Kidney (tissue), 14 donors: Measurements from ENCODE around the gene LLGL2. TPM values are rescaled to one million over a fixed set of nuclear protein-coding genes. Genes with fewer than 3 reads are reported as not detected.

Experiments used
- DNase-seq, 5 donors: peaks; one replicate each; pipeline ENCODE4 v3.0.0-alpha.2; 2013 to 2020
- FAIRE-seq: peaks from 2 replicates; lab custom pipeline; 2012; peaks lifted over from hg19 to GRCh38; lab: Jason Lieb, UNC
- H3K27ac ChIP-seq, 2 donors: one replicate each; pipeline ENCODE4 v1.7.0; 2013; ENCODE audit warnings: low read depth in 2 of 2, low read length in 2 of 2, inconsistent platforms in 1 of 2
- H3K27me3 ChIP-seq: one replicate; pipeline ENCODE4 v1.7.1; 2013; ENCODE audit warnings: low read length, inconsistent platforms; ENCODE audit not compliant: control insufficient read depth, insufficient read depth
- H3K36me3 ChIP-seq, 3 donors: one replicate each; pipeline versions ENCODE4 v1.7.0 to v1.7.1; 2013; ENCODE audit warnings: low read length in 3 of 3, control low read depth in 1 of 3, inconsistent platforms in 1 of 3; ENCODE audit not compliant: insufficient read depth in 3 of 3, control insufficient read depth in 2 of 3
- H3K4me1 ChIP-seq, 3 donors: one replicate each; pipeline versions ENCODE4 v1.7.0 to v1.7.1; 2013; ENCODE audit warnings: low read length in 3 of 3, inconsistent platforms in 1 of 3, low read depth in 1 of 3; ENCODE audit not compliant: control insufficient read depth in 2 of 3, insufficient read depth in 2 of 3
- H3K4me3 ChIP-seq, 3 donors: one replicate each; pipeline versions ENCODE4 v1.7.0 to v1.8.1; 2013; ENCODE audit warnings: low read length in 3 of 3, control low read depth in 1 of 3, inconsistent platforms in 1 of 3
- H3K9ac ChIP-seq, 3 donors: one replicate each; pipeline versions ENCODE4 v1.7.0 to v1.7.1; 2013; ENCODE audit warnings: low read length in 3 of 3, control low read depth in 1 of 3, inconsistent platforms in 1 of 3
- H3K9me3 ChIP-seq, 3 donors: one replicate each; pipeline versions ENCODE4 v1.7.0 to v1.7.1; 2013; ENCODE audit warnings: low read length in 3 of 3, control low read depth in 1 of 3, inconsistent platforms in 1 of 3; ENCODE audit not compliant: control insufficient read depth in 2 of 3, insufficient read depth in 1 of 3
- intact Hi-C: fragments of 100-400 bp; cut with DNase I; formaldehyde crosslinking; loops from one replicate; pipeline ENCODE4 v1.11.1; 2022
- polyA plus RNA-seq: library from polyadenylated mRNA; stranded (reverse); fragments of 350-450 nt; fragmentation: Illumina TruSeq; extraction: RNeasy Lipid Tissue Mini Kit (QIAGEN cat#74804); gene quantifications from one replicate; pipeline ENCODE4 v1.2.3, GENCODE V29; 2014; ENCODE audit warnings: low read depth, low replicate concordance; ENCODE audit not compliant: insufficient read depth
- total RNA-seq: library from RNA; stranded (reverse); fragmentation: NEBNext Ultra II Directional; extraction: Animal tissue kit (Norgen Biotek cat#: 25700); gene quantifications from one replicate; pipeline ENCODE4 v1.2.1, GENCODE V29; 2021
- TF ChIP-seq, protein P1 (sequence below): IDR thresholded peaks from 3 replicates; pipeline ENCODE4 v1.5.1; 2012; ENCODE audit warnings: mild to moderate bottlenecking, moderate library complexity, borderline replicate concordance; ENCODE audit not compliant: insufficient read depth; ENCODE audit errors: extremely low read depth
- donor health status: control.
- donor health status: control.
- donor health status: control.
- donor health status: control.
- donor health status: control.
- donor health status: DM: yes; HTN: yes; CAD: no.
- donor health status: Normal renal cell carcinoma (clear cell type).

The LLGL2 gene
- total and polyA plus RNA-seq, 2 donors from 2014 or later: 181 to 262 TPM

DNA sequence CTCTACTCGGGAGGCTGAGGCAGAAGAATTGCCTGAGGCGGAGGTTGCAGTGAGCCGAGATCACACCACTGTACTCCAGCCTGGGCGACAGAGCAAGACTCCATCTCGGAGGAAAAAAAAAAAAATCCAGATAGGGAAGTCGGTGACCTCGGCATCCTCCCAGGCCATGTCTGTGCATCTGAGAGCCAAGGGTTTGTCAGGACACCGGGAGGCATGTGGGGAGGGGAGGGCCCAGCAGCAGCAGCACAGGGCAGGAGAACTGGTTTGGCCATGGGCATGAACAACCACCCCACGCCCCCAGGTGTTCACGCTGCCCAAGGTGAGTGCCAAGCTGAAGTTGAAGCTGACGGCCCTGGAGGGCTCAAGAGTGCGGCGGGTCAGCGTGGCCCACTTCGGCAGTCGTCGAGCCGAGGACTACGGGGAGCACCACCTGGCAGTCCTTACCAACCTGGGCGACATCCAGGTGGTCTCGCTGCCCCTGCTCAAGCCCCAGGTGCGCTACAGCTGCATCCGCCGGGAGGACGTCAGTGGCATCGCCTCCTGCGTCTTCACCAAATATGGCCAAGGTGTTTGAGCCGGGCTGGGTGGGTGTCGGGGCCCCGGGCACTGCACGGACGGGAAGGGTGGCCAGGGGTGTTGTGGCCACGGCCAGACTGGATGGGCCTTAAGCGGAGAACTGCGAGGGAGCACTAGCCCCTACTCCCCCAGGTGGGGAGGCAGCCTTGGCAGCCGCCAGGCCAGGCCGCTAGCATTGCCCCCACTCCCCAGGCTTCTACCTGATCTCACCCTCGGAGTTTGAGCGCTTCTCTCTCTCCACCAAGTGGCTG is 47.4 kb downstream of the LLGL2 start:
- intact Hi-C loops: no loop called here
- TF ChIP-seq, protein P1, sequence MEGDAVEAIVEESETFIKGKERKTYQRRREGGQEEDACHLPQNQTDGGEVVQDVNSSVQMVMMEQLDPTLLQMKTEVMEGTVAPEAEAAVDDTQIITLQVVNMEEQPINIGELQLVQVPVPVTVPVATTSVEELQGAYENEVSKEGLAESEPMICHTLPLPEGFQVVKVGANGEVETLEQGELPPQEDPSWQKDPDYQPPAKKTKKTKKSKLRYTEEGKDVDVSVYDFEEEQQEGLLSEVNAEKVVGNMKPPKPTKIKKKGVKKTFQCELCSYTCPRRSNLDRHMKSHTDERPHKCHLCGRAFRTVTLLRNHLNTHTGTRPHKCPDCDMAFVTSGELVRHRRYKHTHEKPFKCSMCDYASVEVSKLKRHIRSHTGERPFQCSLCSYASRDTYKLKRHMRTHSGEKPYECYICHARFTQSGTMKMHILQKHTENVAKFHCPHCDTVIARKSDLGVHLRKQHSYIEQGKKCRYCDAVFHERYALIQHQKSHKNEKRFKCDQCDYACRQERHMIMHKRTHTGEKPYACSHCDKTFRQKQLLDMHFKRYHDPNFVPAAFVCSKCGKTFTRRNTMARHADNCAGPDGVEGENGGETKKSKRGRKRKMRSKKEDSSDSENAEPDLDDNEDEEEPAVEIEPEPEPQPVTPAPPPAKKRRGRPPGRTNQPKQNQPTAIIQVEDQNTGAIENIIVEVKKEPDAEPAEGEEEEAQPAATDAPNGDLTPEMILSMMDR: no peak
- Histone ChIP-seq H3K36me3 (peaks cover 0 to 8% (median 6%) of the 10 kb centered on the region in 3 donors), H3K4me1 (no peaks in the 10 kb centered on the region), H3K4me3 (no peak overlapping the region), H3K9me3 (no peaks in the 10 kb centered on the region), H3K27ac (no peak overlapping the region), H3K27me3 (no peaks in the 10 kb centered on the region), H3K9ac (no peak overlapping the region)
- FAIRE-seq (no peak), DNase-seq (peak in 2 of 5 donors; percentile 28 to 71)

DNA sequence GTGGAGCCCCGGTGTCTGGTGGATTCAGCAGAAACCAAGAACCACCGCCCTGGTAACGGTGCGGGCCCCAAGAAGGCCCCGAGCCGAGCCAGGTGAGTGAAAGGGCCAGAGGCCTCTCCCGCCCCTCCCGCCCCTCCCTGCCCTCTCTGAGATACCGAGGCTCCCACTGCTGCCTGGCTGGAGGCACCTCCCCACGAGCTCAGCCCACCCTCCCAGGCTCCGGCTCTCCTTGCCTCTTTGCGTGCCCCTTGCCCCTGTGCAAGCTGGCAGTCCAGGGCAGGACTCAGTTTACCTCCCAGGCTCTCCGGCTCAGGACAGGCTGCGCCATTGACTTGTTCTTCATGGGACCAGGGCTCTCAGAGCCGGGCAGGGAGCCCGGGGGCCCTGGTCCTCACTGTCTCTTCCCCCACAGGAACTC is 48.1 kb downstream of the LLGL2 start:
- Histone ChIP-seq H3K4me3 (no peak overlapping the region), H3K27ac (no peak overlapping the region), H3K4me1 (peaks cover 0 to 3% (median 0%) of the 10 kb centered on the region in 3 donors), H3K27me3 (no peaks in the 10 kb centered on the region), H3K36me3 (peaks cover 0 to 8% (median 6%) of the 10 kb centered on the region in 3 donors), H3K9me3 (no peaks in the 10 kb centered on the region), H3K9ac (no peak overlapping the region)
- TF ChIP-seq, protein P1: no peak
- intact Hi-C loops: no loop called here
- FAIRE-seq (no peak), DNase-seq (peak in 1 of 5 donors; percentile 63)

DNA sequence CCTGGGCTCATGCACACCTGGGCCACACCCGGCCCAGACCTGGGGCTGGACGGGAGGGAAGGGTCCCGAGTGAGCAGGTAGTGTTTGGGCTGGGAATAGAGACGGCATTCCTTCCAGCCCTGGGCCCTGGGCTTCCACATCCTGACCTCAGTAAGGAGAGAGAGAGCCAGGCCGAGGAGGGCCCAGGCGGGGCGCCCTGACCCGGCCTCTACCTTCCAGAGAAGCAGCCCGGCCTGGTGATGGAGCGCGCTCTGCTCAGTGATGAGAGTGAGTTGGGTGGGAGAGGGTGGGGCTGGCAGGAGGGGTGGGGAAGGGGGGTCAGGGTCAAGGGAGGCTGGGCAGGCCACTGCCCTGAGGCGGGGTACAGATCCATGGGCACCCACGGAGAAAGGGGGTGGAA is 48.5 kb downstream of the LLGL2 start:
- H3K4me3 ChIP-seq: no peak overlapping the region
- DNase-seq: no peak
- peaks cover 0 to 8% (median 6%) of the 10 kb centered on the region in 3 donors for H3K36me3 ChIP-seq
- H3K9ac ChIP-seq: no peak overlapping the region
- FAIRE-seq: no peak
- H3K4me1 ChIP-seq: peaks cover 0 to 7% (median 2%) of the 10 kb centered on the region in 3 donors
- no peaks in the 10 kb centered on the region for H3K27me3 ChIP-seq
- intact Hi-C loops: no loop called here
- TF ChIP-seq, protein P1: no peak
- H3K27ac ChIP-seq: no peak overlapping the region
- no peaks in the 10 kb centered on the region for H3K9me3 ChIP-seq
